Neural cell (in vitro differentiated cells): ENCODE data around the gene CTSE. TPM values are rescaled to one million over a fixed set of nuclear protein-coding genes. Genes with fewer than 3 reads are reported as not detected.

Source experiments
- H2AFZ ChIP-seq: fragments of 200-600, 300-800 bp; sonication (generic), shearing (Covaris generic); 2 replicates; pipeline ENCODE4 v1.6.0; 2014; ENCODE audit warnings: low read depth, mild to moderate bottlenecking, antibody characterized with exemption, low read length, moderate library complexity
- H3F3A ChIP-seq: fragments of 200-600 bp; shearing (Covaris generic); 2 replicates; pipeline ENCODE4 v1.6.1; 2016; ENCODE audit warnings: mild to moderate bottlenecking, moderate library complexity, mixed read lengths, antibody characterized with exemption, low read length; ENCODE audit not compliant: insufficient read depth, poor library complexity, severe bottlenecking
- H3K27ac ChIP-seq: fragments of 200-600, 300-800 bp; sonication (generic), shearing (Covaris generic); 2 replicates; pipeline ENCODE4 v1.5.1; 2014; ENCODE audit warnings: mild to moderate bottlenecking, low read length, moderate library complexity
- H3K27me3 ChIP-seq: fragments of 300-800, 200-600 bp; sonication (generic), shearing (Covaris generic); 2 replicates; pipeline ENCODE4 v1.6.0; 2014; ENCODE audit warnings: mild to moderate bottlenecking, low read depth, low read length, moderate library complexity; ENCODE audit not compliant: insufficient read depth
- H3K36me3 ChIP-seq: fragments of 300-800, 200-600 bp; sonication (generic), shearing (Covaris generic); 2 replicates; pipeline ENCODE4 v1.5.1; 2014; ENCODE audit warnings: mild to moderate bottlenecking, antibody characterized with exemption, low read length, moderate library complexity; ENCODE audit not compliant: insufficient read depth
- H3K4me2 ChIP-seq: fragments of 300-800, 200-600 bp; sonication (generic), shearing (Covaris generic); 2 replicates; pipeline ENCODE4 v1.6.0; 2014; ENCODE audit warnings: mild to moderate bottlenecking, low read length
- H3K4me3 ChIP-seq: fragments of 300-800, 200-600 bp; sonication (generic), shearing (Covaris generic); 2 replicates; pipeline ENCODE4 v1.5.1; 2014; ENCODE audit warnings: mild to moderate bottlenecking, low read length, moderate library complexity
- H3K79me2 ChIP-seq: fragments of 200-600 bp; shearing (Covaris generic); replicated peaks from 2 replicates; pipeline ENCODE4 v1.6.0; 2014; ENCODE audit warnings: mild to moderate bottlenecking, low read length, moderate library complexity; ENCODE audit not compliant: insufficient read depth
- H3K9ac ChIP-seq: fragments of 300-800, 200-600 bp; sonication (generic), shearing (Covaris generic); 2 replicates; pipeline ENCODE4 v1.6.1; 2016; ENCODE audit warnings: mild to moderate bottlenecking, low read length, mixed read lengths
- H3K9me2 ChIP-seq: fragments of 200-600 bp; shearing (Covaris generic); 2 replicates; pipeline ENCODE4 v1.6.1; 2016; ENCODE audit warnings: mild to moderate bottlenecking, low read length, mixed read lengths; ENCODE audit not compliant: insufficient read depth
- H3K9me3 ChIP-seq: fragments of 200-600, 300-800 bp; sonication (generic), shearing (Covaris generic); 2 replicates; pipeline ENCODE4 v1.6.1; 2016; ENCODE audit warnings: mild to moderate bottlenecking, mixed run types, low read length, moderate library complexity, mixed read lengths
- H4K20me1 ChIP-seq: fragments of 200-600 bp; shearing (Covaris generic); 2 replicates; pipeline ENCODE4 v1.6.1; 2016; ENCODE audit warnings: mild to moderate bottlenecking, mixed run types; ENCODE audit not compliant: insufficient read depth
- CTCF ChIP-seq: fragments of 450-650 bp; IDR thresholded peaks from 2 replicates; pipeline ENCODE4 v1.5.1; 2014; ENCODE audit warnings: antibody characterized with exemption, mild to moderate bottlenecking, moderate library complexity; ENCODE audit not compliant: poor library complexity, severe bottlenecking
- EP300 ChIP-seq: fragments of 450-650 bp; conservative IDR thresholded peaks from 2 replicates; pipeline ENCODE4 v1.6.1; 2014; ENCODE audit warnings: antibody characterized with exemption, mild to moderate bottlenecking, moderate library complexity; ENCODE audit not compliant: poor library complexity, severe bottlenecking
- EZH2 ChIP-seq: fragments of 200-600, 300-800 bp; shearing (Covaris generic), sonication (generic); IDR thresholded peaks from 2 replicates; pipeline ENCODE4 v1.6.1; 2014; ENCODE audit warnings: antibody characterized with exemption, low read length, borderline replicate concordance, mild to moderate bottlenecking; ENCODE audit not compliant: insufficient read depth, poor library complexity, severe bottlenecking
- MXI1 ChIP-seq: fragments of 450-650 bp; conservative IDR thresholded peaks from 2 replicates; pipeline ENCODE4 v1.6.1; 2014; ENCODE audit warnings: antibody characterized with exemption, mild to moderate bottlenecking; ENCODE audit not compliant: poor library complexity, severe bottlenecking
- POLR2AphosphoS5 ChIP-seq: IDR thresholded peaks from 2 replicates; pipeline ENCODE4 v1.6.1; 2012
- RAD21 ChIP-seq: fragments of 450-650 bp; conservative IDR thresholded peaks from 2 replicates; pipeline ENCODE4 v1.6.1; 2014; ENCODE audit warnings: antibody characterized with exemption, mild to moderate bottlenecking, moderate library complexity
- REST ChIP-seq: IDR thresholded peaks from 2 replicates; pipeline ENCODE4 v1.6.1; 2012; ENCODE audit warnings: borderline replicate concordance
- SMC3 ChIP-seq: fragments of 450-650 bp; conservative IDR thresholded peaks from 2 replicates; pipeline ENCODE4 v1.6.1; 2014; ENCODE audit warnings: antibody characterized with exemption, mild to moderate bottlenecking, moderate library complexity; ENCODE audit not compliant: poor library complexity
- TAF1 ChIP-seq: IDR thresholded peaks from 2 replicates; pipeline ENCODE4 v1.6.1; 2012; ENCODE audit warnings: low read depth
- polyA plus RNA-seq: library from polyadenylated mRNA; depleted of rRNA; stranded (reverse); fragments of >200 nt; gene quantifications from 2 replicates; pipeline ENCODE4 v1.2.3, GENCODE V29; 2014

The CTSE gene
- polyA plus RNA-seq, 1 donor from 2014 or later: not detected

- H3K27ac ChIP-seq: no peak overlapping the region
- no peaks in the 10 kb centered on the region for H3K9me2 ChIP-seq
- no peaks in the 10 kb centered on the region for H3K79me2 ChIP-seq
- H3K9ac ChIP-seq: no peak overlapping the region
- no peaks in the 10 kb centered on the region for H3F3A ChIP-seq
- H4K20me1 ChIP-seq: no peaks in the 10 kb centered on the region
- TF ChIP-seq POLR2AphosphoS5 (no peak), MXI1 (no peak), REST (no peak), EZH2 (no peak), CTCF (no peak), EP300 (no peak), SMC3 (no peak), TAF1 (no peak), RAD21 (no peak)
- no peak overlapping the region for H3K4me3 ChIP-seq
- H3K9me3 ChIP-seq: no peaks in the 10 kb centered on the region
- H2AFZ ChIP-seq: no peak overlapping the region
- H3K27me3 ChIP-seq: no peaks in the 10 kb centered on the region
- no peaks in the 10 kb centered on the region for H3K36me3 ChIP-seq
- no peak overlapping the region for H3K4me2 ChIP-seq
These were observed 45.0 kb downstream of the CTSE start for GRCh38 chr1:205978676-205979075.

- Histone ChIP-seq H3K4me2 (no peak overlapping the region), H3K27me3 (no peaks in the 10 kb centered on the region), H2AFZ (no peak overlapping the region)
These were observed 46.2 kb downstream of the CTSE start for GRCh38 chr1:205977402-205978014.

More at GRCh38 chr1:205977402-205978014, 46.2 kb downstream of the CTSE start:
- H3K36me3 ChIP-seq: no peaks in the 10 kb centered on the region
- no peaks in the 10 kb centered on the region for H3K9me2 ChIP-seq
- H3F3A ChIP-seq: no peaks in the 10 kb centered on the region
- no peaks in the 10 kb centered on the region for H3K79me2 ChIP-seq
- TF ChIP-seq TAF1: no peak
- TF ChIP-seq SMC3: peak; percentile 93
- no peak for TF ChIP-seq MXI1
- peak; percentile 91 for TF ChIP-seq CTCF
- peak; percentile 90 for TF ChIP-seq RAD21
- TF ChIP-seq EP300: no peak
- no peaks in the 10 kb centered on the region for H4K20me1 ChIP-seq
- no peaks in the 10 kb centered on the region for H3K9me3 ChIP-seq
- H3K4me3 ChIP-seq: no peak overlapping the region
- no peak overlapping the region for H3K9ac ChIP-seq
- H3K27ac ChIP-seq: no peak overlapping the region
